HG02852 (cell line): Measurements from ENCODE around the gene CMC1.
"Not testable (repeated sequence)": the region's sequence is repeated elsewhere in the genome, so short reads cannot be mapped to it uniquely, and the experiment has no call there.

ENCODE experiments used
- ATAC-seq: cut with Tn5 transposase; IDR thresholded peaks from one replicate; pipeline ENCODE4 v1.9.1; 2021; ENCODE audit warnings: mild to moderate bottlenecking, moderate library complexity; ENCODE audit not compliant: unreplicated experiment

The CMC1 gene

GRCh38 chr3:28243424-28244106 is 2.1 kb downstream of the CMC1 start:
- no peak for ATAC-seq

- ATAC-seq = no peak
Measured at GRCh38 chr3:28244491-28244890, 3.1 kb downstream of the CMC1 start.

GRCh38 chr3:28247286-28247685 is 5.9 kb downstream of the CMC1 start:
- ATAC-seq = no peak

GRCh38 chr3:28250999-28251398 is 9.6 kb downstream of the CMC1 start:
- ATAC-seq = no peak

- ATAC-seq = no peak
Measured at GRCh38 chr3:28252001-28252431, 10.6 kb downstream of the CMC1 start.

GRCh38 chr3:28253040-28253715 is 11.8 kb downstream of the CMC1 start:
- ATAC-seq = no peak

GRCh38 chr3:28262001-28262400 is 20.6 kb downstream of the CMC1 start:
- ATAC-seq = no peak

GRCh38 chr3:28265641-28266040 is 24.2 kb downstream of the CMC1 start:
- no peak for ATAC-seq

- no peak for ATAC-seq
Measured at GRCh38 chr3:28267984-28268849, 26.8 kb downstream of the CMC1 start.

GRCh38 chr3:28268989-28269388 is 27.6 kb downstream of the CMC1 start:
- ATAC-seq = no peak

GRCh38 chr3:28269884-28270283 is 28.5 kb downstream of the CMC1 start:
- not testable (repeated sequence) for ATAC-seq

GRCh38 chr3:28273837-28274236 is 32.4 kb downstream of the CMC1 start:
- no peak for ATAC-seq

- no peak for ATAC-seq
Measured at GRCh38 chr3:28278918-28279317, 37.5 kb downstream of the CMC1 start.

- no peak for ATAC-seq
Measured at GRCh38 chr3:28279770-28280169, 38.4 kb downstream of the CMC1 start.

GRCh38 chr3:28280781-28281180 is 39.4 kb downstream of the CMC1 start:
- no peak for ATAC-seq

GRCh38 chr3:28286595-28286994 is 45.2 kb downstream of the CMC1 start:
- peak; percentile 90 for ATAC-seq

GRCh38 chr3:28287046-28287445 is 45.6 kb downstream of the CMC1 start:
- ATAC-seq = peak; percentile 11

GRCh38 chr3:28290863-28291300 is 49.5 kb downstream of the CMC1 start:
- no peak for ATAC-seq

- no peak for ATAC-seq
Measured at GRCh38 chr3:28291577-28291976, 50.2 kb downstream of the CMC1 start.

GRCh38 chr3:28292622-28293021 is 51.2 kb downstream of the CMC1 start:
- ATAC-seq = no peak

GRCh38 chr3:28294667-28295413 is 53.4 kb downstream of the CMC1 start:
- ATAC-seq = no peak
